Activated CD8-positive, alpha-beta memory T cell treated with anti-CD3 and anti-CD28 coated beads, Interleukin-2, amount 50 U/mL, for 1 hour (primary cell): ENCODE measurements around the gene TRPT1.

Experiments used
- DNase-seq: peaks from one replicate; pipeline ENCODE4 v3.0.0-alpha.2; 2020; ENCODE audit errors: extremely low read depth

The TRPT1 gene

DNA sequence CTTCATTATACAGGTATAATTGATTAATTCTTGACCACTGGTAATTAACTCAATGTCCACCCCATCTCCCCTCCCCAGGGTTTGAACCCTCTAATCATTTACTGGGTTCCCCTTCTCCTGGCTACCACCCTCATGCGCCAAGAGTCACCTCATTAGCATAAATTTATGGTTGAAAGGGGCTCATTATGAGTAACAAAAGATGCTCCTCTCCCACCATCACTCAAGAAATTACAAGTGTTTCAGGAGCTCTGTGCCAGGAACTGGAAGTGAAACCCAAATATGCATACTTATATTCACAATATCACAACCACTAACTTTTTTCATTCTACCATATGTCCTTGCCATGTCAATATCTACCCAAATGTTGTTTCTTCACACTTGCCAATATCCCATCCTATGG lies 47.8 kb downstream of the TRPT1 start:
- DNase-seq, result no peak

GRCh38 chr11:64176751-64177150 lies 49.2 kb downstream of the TRPT1 start:
- no peak for DNase-seq
